Loucy (cell line): ENCODE data around the gene DNASE2B.

Experiments
- CTCF ChIP-seq: fragments of 200-600 bp; sonication (generic); conservative IDR thresholded peaks from 2 replicates; pipeline ENCODE4 v1.5.1; 2014; ENCODE audit warnings: mild to moderate bottlenecking, antibody characterized with exemption, low read length
- EZH2phosphoT487 ChIP-seq: fragments of 200-600 bp; IDR thresholded peaks from 2 replicates; pipeline ENCODE4 v1.6.1; 2018; ENCODE audit warnings: antibody characterized with exemption, mild to moderate bottlenecking, moderate library complexity, borderline replicate concordance

- TF ChIP-seq CTCF: no peak
- TF ChIP-seq EZH2phosphoT487: no peak
These were observed 63.8 kb downstream of the DNASE2B start for GRCh38 chr1:84462118-84462517.
